Pancreas (tissue), 10 donors: ENCODE data around the gene TTC3. TPM values are rescaled to one million over a fixed set of nuclear protein-coding genes. Genes with fewer than 3 reads are reported as not detected.

Experiments used
- ATAC-seq, 4 donors: fragments of 200-7000 bp; cut with Tn5 transposase; one replicate each; pipeline versions ENCODE4 v1.8.0 to v1.9.1; 2020; ENCODE audit warnings: mild to moderate bottlenecking in 4 of 4, moderate library complexity in 4 of 4
- DNase-seq, 6 donors: peaks; one replicate each; pipeline ENCODE4 v3.0.0-alpha.2; 2020
- FAIRE-seq: peaks from 2 replicates; lab custom pipeline; 2012; peaks lifted over from hg19 to GRCh38; lab: Jason Lieb, UNC
- H3K27ac ChIP-seq, 4 donors: fragments of 200-600 bp; sonication (generic); 1 replicate in 3 of 4; 2 replicates in 1 of 4; pipeline versions ENCODE4 v1.5.0 to v1.8.0; 2020
- H3K27me3 ChIP-seq, 4 donors: fragments of 200-600 bp; one replicate each; pipeline ENCODE4 v1.8.0; 2021
- H3K36me3 ChIP-seq, 3 donors: fragments of 200-600 bp; sonication (generic) in 1 of 3; one replicate each; pipeline versions ENCODE4 v1.5.0 to v1.8.0; 2020 to 2021
- H3K4me1 ChIP-seq, 3 donors: fragments of 200-600 bp; one replicate each; pipeline ENCODE4 v1.8.0; 2021
- H3K4me3 ChIP-seq, 4 donors: fragments of 200-600 bp; sonication (generic) in 2 of 4; one replicate each; pipeline versions ENCODE4 v1.5.0 to v1.8.0; 2020 to 2021
- H3K9me3 ChIP-seq, 4 donors: fragments of 200-600 bp; one replicate each; pipeline ENCODE4 v1.8.0; 2021
- WGBS, 2 donors: extraction: QIAGEN DNeasy Blood & Tissue Kit; methylation state at CpG; one replicate each; pipeline ENCODE4 v1.1.7; 2013; 5-methylcytosine and 5-hydroxymethylcytosine counted together
- intact Hi-C, 3 donors: fragments of 100-400 bp; cut with DNase I; formaldehyde crosslinking; loops; one replicate each; pipeline versions ENCODE4 v1.11.1 to v1.14.2; 2022
- polyA plus RNA-seq, 2 donors: library from polyadenylated mRNA; stranded (reverse); fragments of 200-250 nt; gene quantifications; one replicate each; pipeline ENCODE4 v1.2.3, GENCODE V29; 2013
- total RNA-seq, 6 donors: library from RNA; stranded (reverse); fragmentation: NEBNext Ultra II Directional in 4 of 6; extraction: Animal tissue kit (Norgen Biotek cat#: 25700) in 4 of 6; gene quantifications; one replicate each; pipeline versions ENCODE4 v1.2.1 to v1.2.4, GENCODE V29; 2021 to 2023
- TF ChIP-seq, protein P1 (sequence below), 4 donors: fragments of 200-600 bp; sonication (generic) in 3 of 4; IDR thresholded peaks; one replicate each; pipeline versions ENCODE4 v1.5.0 to v1.8.0; 2021; ENCODE audit warnings: antibody characterized with exemption in 4 of 4
- donor health status: healthy with polysubstance abuse.
- donor health status: DM: no; HTN: no; CAD: no; lungs with moderate emphysema.
- donor health status: DM: no; HTN: no; CAD: no.
- donor health status: control.
- donor health status: control.
- donor health status: Bipolar disorder and iron deficiency.
- donor health status: DM: yes; HTN: yes; CAD: no.
- donor health status: DM: no; HTN: no; CAD: no.
- donor health status: DM: no; HTN: no; CAD: no.
- donor health status: DM: yes; HTN: yes; CAD: no.

The TTC3 gene
- total and polyA plus RNA-seq, 8 donors: 24.6 to 103 (median 62.8) TPM

- 91 to 95% methylated on average over 3 of the region's 3 CpGs for WGBS, 2 donors
- intact Hi-C loops: no loop called here
- TF ChIP-seq, protein P1, sequence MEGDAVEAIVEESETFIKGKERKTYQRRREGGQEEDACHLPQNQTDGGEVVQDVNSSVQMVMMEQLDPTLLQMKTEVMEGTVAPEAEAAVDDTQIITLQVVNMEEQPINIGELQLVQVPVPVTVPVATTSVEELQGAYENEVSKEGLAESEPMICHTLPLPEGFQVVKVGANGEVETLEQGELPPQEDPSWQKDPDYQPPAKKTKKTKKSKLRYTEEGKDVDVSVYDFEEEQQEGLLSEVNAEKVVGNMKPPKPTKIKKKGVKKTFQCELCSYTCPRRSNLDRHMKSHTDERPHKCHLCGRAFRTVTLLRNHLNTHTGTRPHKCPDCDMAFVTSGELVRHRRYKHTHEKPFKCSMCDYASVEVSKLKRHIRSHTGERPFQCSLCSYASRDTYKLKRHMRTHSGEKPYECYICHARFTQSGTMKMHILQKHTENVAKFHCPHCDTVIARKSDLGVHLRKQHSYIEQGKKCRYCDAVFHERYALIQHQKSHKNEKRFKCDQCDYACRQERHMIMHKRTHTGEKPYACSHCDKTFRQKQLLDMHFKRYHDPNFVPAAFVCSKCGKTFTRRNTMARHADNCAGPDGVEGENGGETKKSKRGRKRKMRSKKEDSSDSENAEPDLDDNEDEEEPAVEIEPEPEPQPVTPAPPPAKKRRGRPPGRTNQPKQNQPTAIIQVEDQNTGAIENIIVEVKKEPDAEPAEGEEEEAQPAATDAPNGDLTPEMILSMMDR (IDR thresholded peaks at IDR 0.05): no peak
Measured at GRCh38 chr21:37181059-37181458, 108.0 kb downstream of the TTC3 start.

DNA sequence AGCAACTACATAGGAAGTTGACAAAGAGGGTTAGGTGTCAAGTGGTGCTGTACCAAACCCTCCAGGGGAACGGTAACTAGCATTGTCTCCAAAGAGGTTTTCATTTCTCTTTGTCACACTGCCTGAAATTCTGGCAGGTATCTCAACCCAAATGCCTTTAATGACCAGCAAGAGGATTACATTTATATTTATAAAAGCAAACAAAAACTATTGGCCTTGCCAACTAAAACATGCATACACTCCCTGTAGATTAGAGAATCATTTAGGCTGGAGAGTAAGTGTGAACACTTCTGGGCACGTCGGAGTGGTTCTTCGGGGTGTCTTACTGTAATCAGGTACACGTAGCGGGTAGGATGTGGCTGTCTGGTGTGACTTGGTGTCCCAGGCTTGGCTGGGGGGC lies 109.2 kb downstream of the TTC3 start:
- H3K4me3 ChIP-seq: no peak overlapping the region
- DNase-seq: no peak
- peaks cover 0 to 6% (median 2%) of the 10 kb centered on the region in 3 donors for H3K36me3 ChIP-seq
- peaks cover 0 to 8% (median 0%) of the 10 kb centered on the region in 3 donors for H3K4me1 ChIP-seq
- ATAC-seq: peak in 3 of 4 donors; percentile 11 to 65 (median 42)
- intact Hi-C loops: no loop called here
- no peaks in the 10 kb centered on the region for H3K27me3 ChIP-seq
- H3K9me3 ChIP-seq: no peaks in the 10 kb centered on the region
- no peak overlapping the region for H3K27ac ChIP-seq
- 41 to 46% methylated on average over 6 of the region's 6 CpGs for WGBS, 2 donors
- TF ChIP-seq, protein P1 (IDR thresholded peaks at IDR 0.05): no peak
- no peak for FAIRE-seq

More at GRCh38 chr21:37181059-37181458, 108.0 kb downstream of the TTC3 start:
- H3K27me3 ChIP-seq: no peaks in the 10 kb centered on the region
- H3K27ac ChIP-seq: no peak overlapping the region
- no peak for DNase-seq
- H3K4me1 ChIP-seq: peaks cover 0 to 8% (median 0%) of the 10 kb centered on the region in 3 donors
- H3K4me3 ChIP-seq: no peak overlapping the region
- no peaks in the 10 kb centered on the region for H3K9me3 ChIP-seq
- no peak for FAIRE-seq
- peak in 1 of 4 donors; percentile 27 for ATAC-seq
- no peaks in the 10 kb centered on the region for H3K36me3 ChIP-seq

DNA sequence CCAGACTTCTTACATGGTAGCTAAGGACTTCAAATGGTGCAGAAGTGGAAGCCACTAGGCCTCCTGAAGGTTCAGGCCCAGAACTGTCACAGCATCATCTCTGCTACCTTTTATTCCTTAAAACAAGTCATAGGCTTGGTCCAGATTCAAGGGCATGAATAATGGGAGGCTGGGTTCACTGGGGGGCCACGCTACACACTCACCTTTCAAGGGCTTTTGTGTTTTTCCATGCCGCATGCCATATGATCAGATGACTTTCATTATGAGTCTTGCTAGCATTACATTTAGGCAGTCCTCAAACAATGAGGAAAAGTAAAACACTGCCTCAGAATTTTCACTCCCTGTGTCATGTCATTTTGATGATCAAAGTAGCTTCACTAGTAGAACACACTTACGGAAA lies 110.7 kb downstream of the TTC3 start:
- H3K36me3 ChIP-seq: peaks cover 0 to 19% (median 11%) of the 10 kb centered on the region in 3 donors
- no peak for ATAC-seq
- intact Hi-C loops: no loop called here
- peaks cover 0 to 8% (median 0%) of the 10 kb centered on the region in 3 donors for H3K4me1 ChIP-seq
- H3K27ac ChIP-seq: no peak overlapping the region
- no peaks in the 10 kb centered on the region for H3K9me3 ChIP-seq
- 98% methylated on average over 3 of the region's 3 CpGs for WGBS, 2 donors
- no peak overlapping the region for H3K4me3 ChIP-seq
- no peak for DNase-seq
- no peak for FAIRE-seq
- H3K27me3 ChIP-seq: no peaks in the 10 kb centered on the region
- TF ChIP-seq, protein P1 (IDR thresholded peaks at IDR 0.05): no peak

- no peak for DNase-seq
- no peak overlapping the region for H3K4me3 ChIP-seq
- peaks cover 0 to 31% (median 11%) of the 10 kb centered on the region in 3 donors for H3K36me3 ChIP-seq
- peaks cover 0 to 8% (median 0%) of the 10 kb centered on the region in 3 donors for H3K4me1 ChIP-seq
- 92 to 94% methylated on average over 9 of the region's 9 CpGs for WGBS, 2 donors
- ATAC-seq: no peak
- intact Hi-C loops: no loop called here
- no peaks in the 10 kb centered on the region for H3K27me3 ChIP-seq
- no peak overlapping the region for H3K27ac ChIP-seq
- FAIRE-seq: no peak
- TF ChIP-seq, protein P1 (IDR thresholded peaks at IDR 0.05): no peak
- H3K9me3 ChIP-seq: no peaks in the 10 kb centered on the region
Measured at GRCh38 chr21:37184784-37185593, 111.9 kb downstream of the TTC3 start.

GRCh38 chr21:37186983-37187382 lies 113.9 kb downstream of the TTC3 start:
- Histone ChIP-seq H3K36me3 (peaks cover 0 to 44% (median 11%) of the 10 kb centered on the region in 3 donors), H3K9me3 (no peaks in the 10 kb centered on the region), H3K4me3 (no peak overlapping the region), H3K27me3 (no peaks in the 10 kb centered on the region), H3K4me1 (no peaks in the 10 kb centered on the region), H3K27ac (no peak overlapping the region)
- TF ChIP-seq, protein P1 (IDR thresholded peaks at IDR 0.05): no peak
- no peak for DNase-seq
- FAIRE-seq: no peak
- ATAC-seq: no peak
- intact Hi-C loops: no loop called here
- 70 to 76% methylated on average over 2 of the region's 2 CpGs for WGBS, 2 donors
